ENCODE data around the gene RGS9.

DNA sequence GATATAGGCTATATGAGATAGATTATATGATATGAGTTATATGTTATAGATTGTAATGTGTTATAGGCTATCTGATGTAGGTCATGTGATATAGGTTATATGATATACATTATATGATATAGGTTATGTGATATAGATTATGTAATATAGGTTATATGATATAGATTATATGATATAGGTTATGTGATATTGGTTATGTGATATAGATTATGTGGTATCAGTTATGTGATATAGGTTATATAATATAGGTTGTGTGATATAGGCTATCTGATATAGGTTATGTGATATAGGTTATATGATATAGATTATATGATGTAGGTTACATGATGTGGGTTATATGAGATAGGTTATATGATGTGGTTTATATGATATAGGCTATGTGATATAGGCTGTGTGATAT lies 68.5 kb downstream of the RGS9 start:
- TF ChIP-seq, protein P1, sequence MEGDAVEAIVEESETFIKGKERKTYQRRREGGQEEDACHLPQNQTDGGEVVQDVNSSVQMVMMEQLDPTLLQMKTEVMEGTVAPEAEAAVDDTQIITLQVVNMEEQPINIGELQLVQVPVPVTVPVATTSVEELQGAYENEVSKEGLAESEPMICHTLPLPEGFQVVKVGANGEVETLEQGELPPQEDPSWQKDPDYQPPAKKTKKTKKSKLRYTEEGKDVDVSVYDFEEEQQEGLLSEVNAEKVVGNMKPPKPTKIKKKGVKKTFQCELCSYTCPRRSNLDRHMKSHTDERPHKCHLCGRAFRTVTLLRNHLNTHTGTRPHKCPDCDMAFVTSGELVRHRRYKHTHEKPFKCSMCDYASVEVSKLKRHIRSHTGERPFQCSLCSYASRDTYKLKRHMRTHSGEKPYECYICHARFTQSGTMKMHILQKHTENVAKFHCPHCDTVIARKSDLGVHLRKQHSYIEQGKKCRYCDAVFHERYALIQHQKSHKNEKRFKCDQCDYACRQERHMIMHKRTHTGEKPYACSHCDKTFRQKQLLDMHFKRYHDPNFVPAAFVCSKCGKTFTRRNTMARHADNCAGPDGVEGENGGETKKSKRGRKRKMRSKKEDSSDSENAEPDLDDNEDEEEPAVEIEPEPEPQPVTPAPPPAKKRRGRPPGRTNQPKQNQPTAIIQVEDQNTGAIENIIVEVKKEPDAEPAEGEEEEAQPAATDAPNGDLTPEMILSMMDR (IDR thresholded peaks at IDR 0.05): no peak
- no peak for TF ChIP-seq POLR2A (IDR thresholded peaks at IDR 0.05)
- no peak for TF ChIP-seq POLR2AphosphoS5 (IDR thresholded peaks at IDR 0.05)
- TF ChIP-seq EP300 (IDR thresholded peaks at IDR 0.05): no peak
